Hematopoietic multipotent progenitor cell (in vitro differentiated cells): ENCODE data around the gene FCRL1. TPM values are rescaled to one million over a fixed set of nuclear protein-coding genes. Genes with fewer than 3 reads are reported as not detected.

Experiments
- DNase-seq, 3 donors: peaks; one replicate each; pipeline ENCODE4 v3.0.0-alpha.2; 2011 to 2015; ENCODE audit warnings: low read depth in 2 of 3, low spot score in 2 of 3
- total RNA-seq: library from RNA; depleted of rRNA; stranded (reverse); fragments of >200 nt; gene quantifications from one replicate; pipeline ENCODE4 v1.2.3, GENCODE V29; 2012

The FCRL1 gene
- total RNA-seq, result 3.2 TPM

- DNase-seq, result peak in 1 of 3 donors; percentile 16
These were observed at the start of gene FCRL1 for GRCh38 chr1:157819896-157820295. TSS of gene FCRL1 (minus strand) at chr1:157820120. CDS start at chr1:157820037, 83 bp downstream.

GRCh38 chr1:157868654-157869053, 48.7 kb upstream of the FCRL1 start:
- no peak for DNase-seq

- DNase-seq, result no peak
These were observed 42.5 kb upstream of the FCRL1 start for GRCh38 chr1:157862114-157863070.

- DNase-seq, result no peak
These were observed 36.6 kb upstream of the FCRL1 start for GRCh38 chr1:157856538-157856937.

DNA sequence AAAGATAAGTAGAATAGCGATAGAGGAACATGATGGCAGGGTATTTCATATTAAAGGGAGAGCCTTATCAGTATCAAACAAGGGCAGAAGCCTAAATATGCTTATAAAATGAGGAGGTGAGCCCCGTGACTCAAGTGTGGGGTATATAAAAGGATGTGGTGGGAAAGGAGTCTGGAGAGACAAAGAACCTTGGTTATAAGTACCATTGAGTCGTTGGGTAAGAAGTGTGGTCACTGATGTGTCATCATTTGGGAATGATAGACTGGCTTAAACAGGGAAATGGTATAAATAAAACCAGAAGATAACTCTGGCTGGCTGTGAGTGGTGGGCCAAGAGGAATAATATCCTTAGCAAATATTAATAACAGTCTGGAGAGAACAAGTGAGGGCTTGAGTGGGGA, 32.6 kb upstream of the FCRL1 start:
- DNase-seq, result no peak

DNA sequence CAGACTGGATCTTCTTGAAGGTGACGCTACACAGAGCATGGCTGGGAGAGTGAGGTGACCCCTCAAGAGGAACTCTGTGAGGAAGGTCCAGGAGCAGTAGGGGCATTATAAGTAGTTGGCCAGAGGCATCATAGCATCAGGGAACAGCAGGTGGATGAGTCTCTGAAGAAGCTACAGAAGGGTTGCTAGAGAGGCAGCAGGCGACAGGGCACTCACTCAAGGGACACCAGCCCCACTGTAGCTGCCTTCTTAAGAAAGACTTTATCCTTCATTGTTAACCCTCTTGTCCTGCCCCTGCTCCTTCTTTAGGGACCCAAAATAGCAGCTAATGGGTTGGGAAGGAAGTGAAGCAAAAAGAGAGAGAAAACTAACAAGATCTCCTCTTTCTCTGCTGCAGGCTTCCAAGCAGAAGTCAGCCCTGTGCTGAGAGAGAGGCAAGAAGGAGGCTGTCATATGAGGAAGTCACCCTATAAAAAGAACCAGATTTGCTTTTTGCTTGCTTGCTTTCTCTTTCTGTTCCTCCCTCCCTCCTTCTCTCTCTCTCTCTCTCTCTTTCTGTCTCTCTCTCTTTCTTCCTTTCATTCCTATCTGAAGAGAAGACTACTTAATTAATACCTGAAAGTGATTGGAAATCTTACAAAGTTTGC, 29.4 kb upstream of the FCRL1 start:
- DNase-seq, result peak in 1 of 3 donors; percentile 67

GRCh38 chr1:157844089-157844830, 24.3 kb upstream of the FCRL1 start:
- no peak for DNase-seq

- no peak for DNase-seq
These were observed 23.0 kb upstream of the FCRL1 start for GRCh38 chr1:157842939-157843338.

DNA sequence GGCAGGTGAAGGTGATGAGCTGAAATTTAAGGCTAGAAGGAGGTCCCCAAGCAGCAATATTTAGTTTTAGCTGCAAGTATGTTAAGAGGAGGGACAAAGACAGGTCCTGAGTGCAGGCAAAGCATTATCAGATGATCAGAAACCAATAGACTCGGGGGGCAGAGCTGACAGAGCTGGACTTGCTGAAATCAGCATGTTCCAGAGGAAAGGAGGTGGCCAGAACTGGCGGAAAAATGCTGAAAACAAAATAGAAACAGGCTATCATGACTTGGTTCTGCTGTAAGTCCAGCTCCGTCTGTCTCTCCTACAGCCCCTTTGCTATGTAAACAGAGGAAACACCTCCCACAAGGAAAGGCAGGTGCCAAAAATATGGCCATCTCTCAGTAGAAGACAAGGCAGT, 21.8 kb upstream of the FCRL1 start, which contains the start of gene CD5L:
Gene CD5L (minus strand): TSS at position 101 of the 400 bp plus-strand sequence. CDS start 107 bp downstream, outside the sequence.
- no peak for DNase-seq

DNA sequence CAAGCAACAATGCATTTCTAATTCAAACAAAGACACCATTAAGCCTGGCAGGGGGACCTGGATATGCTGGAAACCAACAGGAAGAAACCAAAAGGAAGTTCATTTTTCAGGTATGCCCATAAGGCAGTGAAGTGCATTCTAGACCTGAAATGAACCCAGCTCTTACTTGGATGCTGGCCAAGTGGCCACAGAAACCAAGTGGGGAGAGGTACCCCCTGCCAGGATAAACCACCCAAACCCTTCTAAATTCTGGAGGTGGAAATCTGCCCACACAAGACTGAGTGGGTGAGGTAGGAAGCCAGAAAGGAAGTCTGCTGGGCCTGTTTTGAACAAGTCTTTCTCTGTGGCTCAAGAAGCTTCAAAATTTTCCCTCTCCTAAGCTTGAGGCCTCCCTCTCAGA, 19.0 kb upstream of the FCRL1 start:
- peak in 1 of 3 donors; percentile 45 for DNase-seq

DNA sequence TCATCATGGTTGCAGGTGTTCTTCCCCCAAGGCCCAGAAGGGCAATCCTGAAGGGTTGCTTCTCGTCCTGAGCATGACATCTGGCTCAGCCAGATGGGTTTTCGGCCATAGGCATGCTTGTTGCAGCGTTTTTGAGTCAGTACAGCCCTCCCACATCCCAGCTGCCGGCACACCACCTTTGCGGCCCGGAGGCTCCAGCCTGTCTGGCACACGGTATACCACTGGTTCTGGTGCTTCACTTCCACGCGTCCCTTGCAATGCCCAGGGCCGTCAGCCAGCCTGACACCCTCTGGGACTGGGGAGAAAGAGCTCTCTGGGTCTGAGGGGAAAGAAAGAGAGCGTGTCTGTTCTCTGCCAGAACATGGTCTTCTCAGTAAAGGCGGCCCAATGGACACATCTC, 14.5 kb upstream of the FCRL1 start:
- no peak for DNase-seq

DNA sequence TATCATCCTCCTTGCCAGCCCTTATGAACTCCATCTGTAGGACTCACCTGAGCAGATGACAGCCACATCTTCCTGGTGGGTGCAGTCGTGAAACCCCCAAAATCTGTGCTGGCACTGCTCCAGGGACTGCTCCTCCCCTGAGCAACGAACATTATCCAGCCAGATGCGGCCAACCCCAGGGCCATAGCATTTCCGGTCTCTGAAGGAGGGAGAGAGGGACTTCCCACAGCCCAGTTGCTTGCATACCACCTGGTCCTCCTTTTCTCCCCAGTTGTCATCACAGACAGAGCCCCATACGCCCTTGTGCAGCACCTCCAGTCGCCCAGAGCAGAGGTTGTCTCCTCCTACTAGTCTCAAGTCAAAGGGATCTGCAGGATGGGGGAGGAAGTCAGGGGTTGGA, 13.2 kb upstream of the FCRL1 start:
- no peak for DNase-seq

- DNase-seq, result no peak
These were observed 12.2 kb upstream of the FCRL1 start for GRCh38 chr1:157831968-157832626.

- no peak for DNase-seq
These were observed 11.0 kb upstream of the FCRL1 start for GRCh38 chr1:157830887-157831286.

- no peak for DNase-seq
These were observed 9.8 kb upstream of the FCRL1 start for GRCh38 chr1:157829711-157830110.

DNA sequence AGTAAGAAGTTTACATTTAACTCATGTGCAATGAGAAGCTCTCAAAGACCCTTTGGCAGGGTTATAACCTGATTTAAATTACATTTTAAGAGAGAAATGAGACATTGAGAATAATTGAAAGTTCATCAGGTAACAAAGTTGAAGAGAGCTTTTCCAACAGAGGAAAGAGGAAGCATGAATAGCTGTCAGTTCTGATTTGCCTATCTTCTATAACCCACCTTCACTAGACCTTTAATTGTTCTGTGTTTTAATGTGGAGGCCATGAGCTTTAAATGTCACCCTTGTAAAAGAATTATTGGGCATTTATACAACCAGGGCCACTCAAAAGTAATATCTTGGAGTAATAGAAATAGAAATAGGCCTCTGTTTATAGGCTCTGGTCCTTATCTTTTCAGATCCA, 9.3 kb upstream of the FCRL1 start:
- DNase-seq, result no peak

GRCh38 chr1:157820299-157820698, 379 bp upstream of the FCRL1 start:
- DNase-seq, result no peak

GRCh38 chr1:157819215-157819614, 705 bp downstream of the FCRL1 start:
- DNase-seq, result no peak

DNA sequence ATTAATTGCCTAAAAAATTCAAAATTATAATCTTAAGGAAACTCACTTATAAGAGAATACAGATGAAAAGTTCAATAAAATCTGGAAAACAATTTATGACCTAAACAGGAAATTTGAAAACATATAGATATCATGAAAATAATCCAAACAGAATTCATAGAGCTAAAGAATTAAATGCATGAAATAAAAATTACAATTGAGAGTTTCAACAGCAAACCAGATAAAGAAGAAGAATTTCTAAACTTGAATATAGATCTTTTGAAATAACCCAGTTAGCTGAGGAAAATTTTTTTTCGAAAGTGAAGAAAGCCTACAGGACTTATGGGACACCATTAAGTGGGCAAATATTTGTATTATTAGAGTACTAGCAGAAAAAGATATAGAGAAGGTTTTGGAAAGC, 6.7 kb downstream of the FCRL1 start:
- no peak for DNase-seq

DNA sequence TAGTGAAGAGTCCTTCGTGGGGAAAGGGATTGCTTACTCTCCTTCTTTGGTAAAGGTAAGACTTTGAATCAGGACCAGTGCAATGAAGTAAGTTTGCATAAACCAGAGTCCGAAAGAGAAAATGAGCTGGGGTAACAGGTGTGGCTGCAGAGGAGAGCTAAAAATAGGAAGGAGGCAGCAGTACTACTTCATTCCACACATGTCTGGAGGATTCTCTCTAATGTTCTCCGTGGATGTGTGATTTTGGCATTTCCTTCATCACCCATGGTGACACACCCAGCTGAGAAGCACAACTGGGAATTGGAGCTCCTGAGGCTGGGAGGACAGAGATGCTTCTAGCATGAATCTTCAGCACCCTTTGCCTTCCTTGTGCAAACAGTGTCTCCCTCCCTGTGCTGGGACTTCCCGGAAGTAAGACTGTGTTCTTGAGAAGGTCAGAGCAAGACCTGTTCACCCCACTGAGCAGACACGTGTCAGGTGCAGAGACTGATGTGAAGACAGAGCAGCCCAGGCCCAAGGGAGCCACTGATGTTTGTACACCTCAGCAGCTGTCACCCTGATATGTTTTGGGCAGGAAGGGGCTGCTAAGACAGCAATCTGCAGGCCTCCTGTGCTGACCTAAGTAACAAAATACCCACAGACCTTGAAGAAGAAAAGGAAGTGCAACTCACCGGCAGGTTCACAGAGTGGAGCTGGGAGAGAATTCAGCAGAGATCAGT, 13.3 kb downstream of the FCRL1 start:
- DNase-seq, result no peak
